Mononuclear cell (primary cell): Measurements from ENCODE around the gene TRIM22. TPM values are rescaled to one million over a fixed set of nuclear protein-coding genes. Genes with fewer than 3 reads are reported as not detected.
"Not testable (repeated sequence)": the region's sequence is repeated elsewhere in the genome, so short reads cannot be mapped to it uniquely, and the experiment has no call there.

ENCODE experiments used
- H3K27me3 ChIP-seq: 2 replicates; pipeline ENCODE4 v1.6.0; 2011; ENCODE audit warnings: low read length, control low read depth; ENCODE audit not compliant: insufficient read depth
- H3K4me1 ChIP-seq: 2 replicates; pipeline ENCODE4 v1.5.1; 2011; ENCODE audit warnings: mild to moderate bottlenecking, low read length, control low read depth; ENCODE audit not compliant: insufficient read depth
- H3K4me3 ChIP-seq: 2 replicates; pipeline ENCODE4 v1.5.1; 2011; ENCODE audit warnings: mild to moderate bottlenecking, low read length, moderate library complexity
- H3K9me3 ChIP-seq: 2 replicates; pipeline ENCODE4 v1.5.1; 2011; ENCODE audit warnings: low read depth, mild to moderate bottlenecking, control low read depth, low read length
- total RNA-seq: library from RNA; depleted of rRNA; stranded (reverse); fragments of >200 nt; gene quantifications from one replicate; pipeline ENCODE4 v1.2.3, GENCODE V29; 2012

Gene TRIM22
- total RNA-seq, 1 donor = 252 TPM

- no peaks in the 10 kb centered on the region for H3K9me3 ChIP-seq
- peaks cover 12% of the 10 kb centered on the region for H3K4me1 ChIP-seq
- H3K4me3 ChIP-seq = no peak overlapping the region
- no peaks in the 10 kb centered on the region for H3K27me3 ChIP-seq
Observed at GRCh38 chr11:5703741-5704536, 14.3 kb downstream of the TRIM22 start.

GRCh38 chr11:5705688-5706087 is 16.1 kb downstream of the TRIM22 start:
- no peak overlapping the region for H3K4me3 ChIP-seq
- peaks cover 5% of the 10 kb centered on the region for H3K4me1 ChIP-seq
- H3K27me3 ChIP-seq = no peaks in the 10 kb centered on the region
- H3K9me3 ChIP-seq = no peaks in the 10 kb centered on the region

- Histone ChIP-seq H3K27me3 (no peaks in the 10 kb centered on the region), H3K9me3 (no peaks in the 10 kb centered on the region), H3K4me3 (no peak overlapping the region), H3K4me1 (no peaks in the 10 kb centered on the region)
Observed at GRCh38 chr11:5712507-5712906, 22.9 kb downstream of the TRIM22 start.

GRCh38 chr11:5713695-5714094 is 24.1 kb downstream of the TRIM22 start:
- H3K4me1 ChIP-seq = no peaks in the 10 kb centered on the region
- H3K4me3 ChIP-seq = no peak overlapping the region
- no peaks in the 10 kb centered on the region for H3K27me3 ChIP-seq
- no peaks in the 10 kb centered on the region for H3K9me3 ChIP-seq

GRCh38 chr11:5716518-5716917 is 26.9 kb downstream of the TRIM22 start:
- not testable (repeated sequence) for H3K9me3 ChIP-seq, H3K4me3 ChIP-seq, H3K4me1 ChIP-seq

GRCh38 chr11:5719703-5720495 is 30.3 kb downstream of the TRIM22 start:
- Histone ChIP-seq H3K27me3 (no peaks in the 10 kb centered on the region), H3K4me3 (no peak overlapping the region), H3K9me3 (no peaks in the 10 kb centered on the region), H3K4me1 (no peaks in the 10 kb centered on the region)

More at GRCh38 chr11:5716518-5716917, 26.9 kb downstream of the TRIM22 start:
- not testable (repeated sequence) for H3K27me3 ChIP-seq

- no peaks in the 10 kb centered on the region for H3K27me3 ChIP-seq
- H3K9me3 ChIP-seq = no peaks in the 10 kb centered on the region
- H3K4me1 ChIP-seq = no peaks in the 10 kb centered on the region
- H3K4me3 ChIP-seq = no peak overlapping the region
Observed at GRCh38 chr11:5722622-5723021, 33.0 kb downstream of the TRIM22 start.

- Histone ChIP-seq H3K4me3 (no peak overlapping the region), H3K27me3 (no peaks in the 10 kb centered on the region), H3K4me1 (no peaks in the 10 kb centered on the region), H3K9me3 (no peaks in the 10 kb centered on the region)
Observed at GRCh38 chr11:5726351-5726750, 36.8 kb downstream of the TRIM22 start.

GRCh38 chr11:5727691-5728090 is 38.1 kb downstream of the TRIM22 start:
- Histone ChIP-seq H3K27me3 (no peaks in the 10 kb centered on the region), H3K9me3 (no peaks in the 10 kb centered on the region), H3K4me1 (no peaks in the 10 kb centered on the region), H3K4me3 (no peak overlapping the region)

- no peak within 1 kb of the TSS for H3K4me3 ChIP-seq
- H3K4me1 ChIP-seq = no peaks in the 10 kb centered on the region
- peaks cover 3% of the 10 kb centered on the region for H3K9me3 ChIP-seq
- no peaks in the 10 kb centered on the region for H3K27me3 ChIP-seq
Observed at GRCh38 chr11:5736396-5736795, 46.8 kb downstream of the TRIM22 start, which contains the start of gene OR56B1. Gene OR56B1, plus strand, starts transcription at chr11:5736448. Its CDS starts 69 bp downstream, at chr11:5736517.

- Histone ChIP-seq H3K27me3 (no peaks in the 10 kb centered on the region), H3K4me3 (no peak overlapping the region), H3K9me3 (peaks cover 7% of the 10 kb centered on the region), H3K4me1 (no peaks in the 10 kb centered on the region)
Observed at GRCh38 chr11:5737091-5737490, 47.5 kb downstream of the TRIM22 start.

GRCh38 chr11:5737670-5738392 is 48.2 kb downstream of the TRIM22 start:
- H3K27me3 ChIP-seq = no peaks in the 10 kb centered on the region
- H3K9me3 ChIP-seq = peaks cover 7% of the 10 kb centered on the region
- H3K4me1 ChIP-seq = no peaks in the 10 kb centered on the region
- H3K4me3 ChIP-seq = no peak overlapping the region

GRCh38 chr11:5738431-5738830 is 48.8 kb downstream of the TRIM22 start:
- Histone ChIP-seq H3K9me3 (peaks cover 7% of the 10 kb centered on the region), H3K27me3 (no peaks in the 10 kb centered on the region), H3K4me3 (no peak overlapping the region), H3K4me1 (no peaks in the 10 kb centered on the region)

GRCh38 chr11:5746614-5747013 is 57.0 kb downstream of the TRIM22 start:
- H3K9me3 ChIP-seq = peaks cover 2% of the 10 kb centered on the region
- no peaks in the 10 kb centered on the region for H3K27me3 ChIP-seq
- no peak overlapping the region for H3K4me3 ChIP-seq
- H3K4me1 ChIP-seq = no peaks in the 10 kb centered on the region

- H3K27me3 ChIP-seq = no peaks in the 10 kb centered on the region
- no peaks in the 10 kb centered on the region for H3K9me3 ChIP-seq
- H3K4me1 ChIP-seq = no peaks in the 10 kb centered on the region
- no peak overlapping the region for H3K4me3 ChIP-seq
Observed at GRCh38 chr11:5749836-5750235, 60.2 kb downstream of the TRIM22 start.
